SIG-M5 treated with dmso at 0.1 percent for 504 hours (cell line): ENCODE data around the gene MBP.
"Not testable (repeated sequence)": the region's sequence is repeated elsewhere in the genome, so short reads cannot be mapped to it uniquely, and the experiment has no call there.

Experiments used
- DNase-seq: peaks from one replicate; lab custom pipeline; 2025; ENCODE audit not compliant: unreplicated experiment; lab: John Stamatoyannopoulos, UW

MBP gene

GRCh38 chr18:76957384-76958355, 174.9 kb downstream of the MBP start:
- no peak for DNase-seq

GRCh38 chr18:76956648-76957047, 175.9 kb downstream of the MBP start:
- DNase-seq = no peak

GRCh38 chr18:76955524-76956170, 176.9 kb downstream of the MBP start:
- DNase-seq = no peak

GRCh38 chr18:76953583-76954233, 178.9 kb downstream of the MBP start:
- no peak for DNase-seq

GRCh38 chr18:76953156-76953555, 179.4 kb downstream of the MBP start:
- no peak for DNase-seq

GRCh38 chr18:76952747-76953146, 179.8 kb downstream of the MBP start:
- DNase-seq = no peak

GRCh38 chr18:76951456-76952247, 180.9 kb downstream of the MBP start:
- no peak for DNase-seq

GRCh38 chr18:76948345-76948744, 184.2 kb downstream of the MBP start:
- DNase-seq = no peak

GRCh38 chr18:76944346-76944745, 188.2 kb downstream of the MBP start:
- DNase-seq = not testable (repeated sequence)

GRCh38 chr18:76943542-76944339, 188.8 kb downstream of the MBP start:
- DNase-seq = peak; percentile 5

- DNase-seq = no peak
These were observed 191.3 kb downstream of the MBP start for GRCh38 chr18:76941284-76941683.

GRCh38 chr18:76938619-76939018, 194.0 kb downstream of the MBP start:
- DNase-seq = no peak

GRCh38 chr18:76937597-76937996, 195.0 kb downstream of the MBP start:
- DNase-seq = no peak

- no peak for DNase-seq
These were observed 195.7 kb downstream of the MBP start for GRCh38 chr18:76936877-76937276.

- DNase-seq = no peak
These were observed 196.8 kb downstream of the MBP start for GRCh38 chr18:76935722-76936337.

- DNase-seq = no peak
These were observed 200.4 kb downstream of the MBP start for GRCh38 chr18:76932026-76932819.

GRCh38 chr18:76931171-76931570, 201.4 kb downstream of the MBP start:
- DNase-seq = no peak
